NCI-H446 (cell line): ENCODE data around the gene PLXNB3.
"Not testable (repeated sequence)": the region's sequence is repeated elsewhere in the genome, so short reads cannot be mapped to it uniquely, and the experiment has no call there.

ENCODE experiments used
- DNase-seq, 2 experiments: peaks; one replicate each; lab custom pipeline; 2025; lab: John Stamatoyannopoulos, UW

PLXNB3 gene

GRCh38 chrX:153733651-153734240 lies 30.3 kb upstream of the PLXNB3 start:
- DNase-seq, result no peak

- DNase-seq, result no peak
These were observed 29.2 kb upstream of the PLXNB3 start for GRCh38 chrX:153734871-153735270.

- no peak for DNase-seq
These were observed 28.8 kb upstream of the PLXNB3 start for GRCh38 chrX:153735274-153735673.

GRCh38 chrX:153736071-153736820 lies 27.8 kb upstream of the PLXNB3 start:
- no peak for DNase-seq

GRCh38 chrX:153736871-153737441 lies 27.1 kb upstream of the PLXNB3 start:
- DNase-seq, result no peak

GRCh38 chrX:153738056-153738605 lies 25.9 kb upstream of the PLXNB3 start:
- DNase-seq, result no peak

GRCh38 chrX:153739754-153740486 lies 24.1 kb upstream of the PLXNB3 start:
- no peak for DNase-seq

- no peak for DNase-seq
These were observed 23.3 kb upstream of the PLXNB3 start for GRCh38 chrX:153740631-153741222.

GRCh38 chrX:153741446-153741845 lies 22.6 kb upstream of the PLXNB3 start:
- no peak for DNase-seq

GRCh38 chrX:153742111-153742510 lies 21.9 kb upstream of the PLXNB3 start:
- DNase-seq, result not testable (repeated sequence)

GRCh38 chrX:153742796-153743467 lies 21.1 kb upstream of the PLXNB3 start:
- not testable (repeated sequence) for DNase-seq

- DNase-seq, result not testable (repeated sequence)
These were observed 20.4 kb upstream of the PLXNB3 start for GRCh38 chrX:153743468-153744209.

GRCh38 chrX:153744210-153745066 lies 19.6 kb upstream of the PLXNB3 start:
- DNase-seq, result no peak

- DNase-seq, result not testable (repeated sequence)
These were observed 19.0 kb upstream of the PLXNB3 start for GRCh38 chrX:153745067-153745433.

- no peak for DNase-seq
These were observed 17.7 kb upstream of the PLXNB3 start for GRCh38 chrX:153746359-153746758.

GRCh38 chrX:153746991-153747390 lies 17.1 kb upstream of the PLXNB3 start:
- DNase-seq, result not testable (repeated sequence)

- DNase-seq, result not testable (repeated sequence)
These were observed 15.0 kb upstream of the PLXNB3 start for GRCh38 chrX:153749017-153749416.

- DNase-seq, result no peak
These were observed 13.8 kb upstream of the PLXNB3 start for GRCh38 chrX:153750127-153750774.

GRCh38 chrX:153755136-153755535 lies 8.9 kb upstream of the PLXNB3 start:
- no peak for DNase-seq
